ENCODE results near the gene EFHB. TPM values are rescaled to one million over a fixed set of nuclear protein-coding genes. Genes with fewer than 3 reads are reported as not detected.

The EFHB gene
- total RNA-seq, 2 experiments from 2014 or later = 0.69 to 0.77 TPM

- no peak overlapping the region for H3K27ac Mint-ChIP-seq
- peaks cover 48% of the 10 kb centered on the region for H3K4me1 Mint-ChIP-seq (ENCODE audit: low read depth)
- DNase-seq (no peak), ATAC-seq (no peak)
- H3K27me3 Mint-ChIP-seq = no peaks in the 10 kb centered on the region
- no peaks in the 10 kb centered on the region for H3K9me3 Mint-ChIP-seq
- intact Hi-C loops (cut with micrococcal nuclease) = no loop called here
- H3K4me3 Mint-ChIP-seq = no peak overlapping the region
- CTCF ChIA-PET = no interaction called here
- peaks cover 32% of the 10 kb centered on the region for H3K36me3 Mint-ChIP-seq (ENCODE audit: low read depth)
- POLR2A ChIA-PET = interaction anchor here (0.9 kb wide), 1 partner anchor 40 kb away, joined by 3 read pairs; no protein-coding TSS in a partner anchor
- no peak for TF ChIP-seq CTCF (IDR thresholded peaks at IDR 0.05)
These were observed 16.3 kb upstream of the EFHB start for GRCh38 chr3:19950316-19950715.

- Mint-ChIP-seq H3K36me3 (ENCODE audit: low read depth) (peaks cover 20% of the 10 kb centered on the region), H3K4me1 (ENCODE audit: low read depth) (peaks cover 43% of the 10 kb centered on the region), H3K9me3 (no peaks in the 10 kb centered on the region), H3K27me3 (no peaks in the 10 kb centered on the region), H3K4me3 (peak overlapping the region; percentile 89), H3K27ac (peak overlapping the region; percentile 99)
- ChIA-PET POLR2A (interaction anchor here (1.0 to 1.5 kb wide), 3 partner anchors 10 to 237 kb away, joined by 3 to 8 read pairs (median 5); no protein-coding TSS in a partner anchor), CTCF (interaction anchor here (1.0 to 1.3 kb wide), 2 partner anchors 91 to 92 kb away, joined by 3 read pairs; partner anchors contain the start of gene KAT2B)
- ATAC-seq (no peak), DNase-seq (no peak)
- TF ChIP-seq CTCF (IDR thresholded peaks at IDR 0.05) = no peak
- intact Hi-C loops (cut with micrococcal nuclease) = loop anchor here (5.0 kb wide), 2 partner anchors 109 to 239 kb away; partner anchors contain the start of gene SGO1
These were observed 14.2 kb upstream of the EFHB start for GRCh38 chr3:19948226-19948591.

- ChIA-PET POLR2A (interaction anchor here (1.0 to 1.5 kb wide), 2 partner anchors 10 to 238 kb away, joined by 5 to 8 read pairs; no protein-coding TSS in a partner anchor), CTCF (interaction anchor here (1.0 to 1.3 kb wide), 2 partner anchors 91 to 93 kb away, joined by 3 read pairs; partner anchors contain the start of gene KAT2B)
- no peaks in the 10 kb centered on the region for H3K27me3 Mint-ChIP-seq
- DNase-seq (peak; percentile 73), ATAC-seq (peak; percentile 31)
- no peak for TF ChIP-seq CTCF (IDR thresholded peaks at IDR 0.05)
- intact Hi-C loops (cut with micrococcal nuclease) = loop anchor here (1.0 to 5.0 kb wide), 3 partner anchors 92 to 240 kb away; partner anchors contain the start of gene SGO1
- peaks cover 20% of the 10 kb centered on the region for H3K36me3 Mint-ChIP-seq (ENCODE audit: low read depth)
- no peaks in the 10 kb centered on the region for H3K9me3 Mint-ChIP-seq
- peak overlapping the region; percentile 99 for H3K27ac Mint-ChIP-seq
- peaks cover 43% of the 10 kb centered on the region for H3K4me1 Mint-ChIP-seq (ENCODE audit: low read depth)
- H3K4me3 Mint-ChIP-seq = peak overlapping the region; percentile 89
These were observed 13.7 kb upstream of the EFHB start for GRCh38 chr3:19947549-19948225.

GRCh38 chr3:19946832-19947548 is 13.0 kb upstream of the EFHB start, which contains the start of gene RAB5A:
Gene RAB5A (plus strand): TSS chr3:19947097. CDS start chr3:19950899, 3,802 bp downstream.
- no peaks in the 10 kb centered on the region for H3K9me3 Mint-ChIP-seq
- POLR2A ChIA-PET = interaction anchor here (0.5 to 1.5 kb wide), 5 partner anchors 9 to 238 kb away, joined by 3 to 8 read pairs (median 3); no protein-coding TSS in a partner anchor
- intact Hi-C loops (cut with micrococcal nuclease) = loop anchor here (1.0 to 5.0 kb wide), 3 partner anchors 92 to 240 kb away; partner anchors contain the start of gene SGO1
- peak within 1 kb of the TSS; percentile 89 for H3K4me3 Mint-ChIP-seq
- H3K27ac Mint-ChIP-seq = peak within 1 kb of the TSS; percentile 99
- DNase-seq (peak; percentile 99), ATAC-seq (peak; percentile 91)
- peaks cover 17% of the 10 kb centered on the region for H3K36me3 Mint-ChIP-seq (ENCODE audit: low read depth)
- CTCF ChIA-PET = interaction anchor here (1.0 to 1.3 kb wide), 2 partner anchors 92 to 93 kb away, joined by 3 read pairs; partner anchors contain the start of gene KAT2B
- no peak for TF ChIP-seq CTCF (IDR thresholded peaks at IDR 0.05)
- peaks cover 40% of the 10 kb centered on the region for H3K4me1 Mint-ChIP-seq (ENCODE audit: low read depth)
- H3K27me3 Mint-ChIP-seq = no peaks in the 10 kb centered on the region

Data from activated CD8-positive, alpha-beta T cell treated with anti-CD3 and anti-CD28 coated beads for 36 hours (primary cell).